GM12875 (cell line): Measurements from ENCODE around the gene TSPEAR.
"Not testable (repeated sequence)": the region's sequence is repeated elsewhere in the genome, so short reads cannot be mapped to it uniquely, and the experiment has no call there.

Experiments
- H3K4me3 ChIP-seq: one replicate; pipeline ENCODE4 v1.5.1; 2011; ENCODE audit warnings: low read depth, low read length, control low read depth
- TF ChIP-seq, protein P1 (sequence below): IDR thresholded peaks from 2 replicates; pipeline ENCODE4 v1.5.1; 2011; ENCODE audit warnings: low read depth, mild to moderate bottlenecking, control low read depth, inconsistent platforms, low read length, moderate library complexity, borderline replicate concordance; ENCODE audit not compliant: insufficient read depth

TSPEAR gene

GRCh38 chr21:44558695-44559094 is 152.7 kb downstream of the TSPEAR start, which contains the start of gene KRTAP10-3:
TSS of gene KRTAP10-3 (minus strand) at chr21:44558795. CDS start at chr21:44558715, 80 bp downstream.
- TF ChIP-seq, protein P1, sequence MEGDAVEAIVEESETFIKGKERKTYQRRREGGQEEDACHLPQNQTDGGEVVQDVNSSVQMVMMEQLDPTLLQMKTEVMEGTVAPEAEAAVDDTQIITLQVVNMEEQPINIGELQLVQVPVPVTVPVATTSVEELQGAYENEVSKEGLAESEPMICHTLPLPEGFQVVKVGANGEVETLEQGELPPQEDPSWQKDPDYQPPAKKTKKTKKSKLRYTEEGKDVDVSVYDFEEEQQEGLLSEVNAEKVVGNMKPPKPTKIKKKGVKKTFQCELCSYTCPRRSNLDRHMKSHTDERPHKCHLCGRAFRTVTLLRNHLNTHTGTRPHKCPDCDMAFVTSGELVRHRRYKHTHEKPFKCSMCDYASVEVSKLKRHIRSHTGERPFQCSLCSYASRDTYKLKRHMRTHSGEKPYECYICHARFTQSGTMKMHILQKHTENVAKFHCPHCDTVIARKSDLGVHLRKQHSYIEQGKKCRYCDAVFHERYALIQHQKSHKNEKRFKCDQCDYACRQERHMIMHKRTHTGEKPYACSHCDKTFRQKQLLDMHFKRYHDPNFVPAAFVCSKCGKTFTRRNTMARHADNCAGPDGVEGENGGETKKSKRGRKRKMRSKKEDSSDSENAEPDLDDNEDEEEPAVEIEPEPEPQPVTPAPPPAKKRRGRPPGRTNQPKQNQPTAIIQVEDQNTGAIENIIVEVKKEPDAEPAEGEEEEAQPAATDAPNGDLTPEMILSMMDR: no peak
- no peak within 1 kb of the TSS for H3K4me3 ChIP-seq

DNA sequence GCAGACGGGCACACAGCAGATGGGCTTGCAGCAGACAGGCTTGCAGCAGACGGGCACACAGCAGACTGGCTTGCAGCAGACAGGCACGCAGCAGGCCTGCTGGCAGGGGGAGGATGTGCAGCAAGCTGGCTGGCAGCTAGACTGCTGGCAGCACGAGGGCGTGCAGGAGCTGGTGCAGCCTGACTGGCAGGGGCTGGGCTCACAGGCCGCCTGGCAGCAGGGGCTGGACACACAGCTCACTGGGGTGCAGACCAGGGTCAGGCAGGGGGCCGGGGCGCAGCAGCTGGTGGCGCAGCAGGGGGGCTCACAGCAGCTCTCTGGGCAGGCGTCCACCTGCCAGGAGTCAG is 153.1 kb downstream of the TSPEAR start:
- H3K4me3 ChIP-seq: not testable (repeated sequence)

GRCh38 chr21:44557491-44558328 is 153.7 kb downstream of the TSPEAR start:
- no peak overlapping the region for H3K4me3 ChIP-seq

GRCh38 chr21:44556879-44557278 is 154.5 kb downstream of the TSPEAR start:
- TF ChIP-seq, protein P1: no peak

More at GRCh38 chr21:44557491-44558328, 153.7 kb downstream of the TSPEAR start:
- TF ChIP-seq, protein P1: no peak

DNA sequence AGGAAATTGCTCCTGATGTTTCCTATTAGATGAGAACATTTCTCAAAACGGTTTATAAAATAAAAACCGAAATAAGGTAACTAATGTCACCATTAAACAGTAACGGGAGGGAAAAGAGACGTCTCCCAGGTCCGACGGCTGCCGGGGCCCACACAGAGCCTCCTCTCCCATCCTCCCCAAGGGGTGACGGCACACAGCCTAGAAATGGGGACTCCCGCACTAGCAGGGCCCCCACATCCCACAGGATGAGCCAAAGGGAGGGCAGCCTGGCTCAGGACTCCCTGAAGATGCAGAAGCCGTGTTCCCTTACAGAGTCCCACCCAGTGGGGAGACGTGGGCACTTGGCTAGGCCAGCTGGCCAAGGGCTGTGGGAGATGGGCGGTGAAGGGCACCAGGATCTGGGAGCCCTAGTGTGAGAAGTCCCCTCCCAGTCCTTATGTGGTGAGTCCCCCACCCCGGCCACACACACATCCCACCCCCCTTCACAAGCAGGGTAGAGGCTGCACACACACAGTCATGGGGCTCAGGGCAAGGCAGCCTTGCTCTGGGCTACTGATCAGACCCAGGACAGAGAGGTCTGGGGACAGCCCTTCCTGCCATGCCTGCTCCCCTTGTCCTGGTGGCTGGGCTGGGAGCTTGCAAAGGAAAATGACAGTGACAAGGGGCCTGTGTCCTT is 156.0 kb downstream of the TSPEAR start:
- no peak overlapping the region for H3K4me3 ChIP-seq
- TF ChIP-seq, protein P1: no peak

More at GRCh38 chr21:44556879-44557278, 154.5 kb downstream of the TSPEAR start:
- no peak overlapping the region for H3K4me3 ChIP-seq

DNA sequence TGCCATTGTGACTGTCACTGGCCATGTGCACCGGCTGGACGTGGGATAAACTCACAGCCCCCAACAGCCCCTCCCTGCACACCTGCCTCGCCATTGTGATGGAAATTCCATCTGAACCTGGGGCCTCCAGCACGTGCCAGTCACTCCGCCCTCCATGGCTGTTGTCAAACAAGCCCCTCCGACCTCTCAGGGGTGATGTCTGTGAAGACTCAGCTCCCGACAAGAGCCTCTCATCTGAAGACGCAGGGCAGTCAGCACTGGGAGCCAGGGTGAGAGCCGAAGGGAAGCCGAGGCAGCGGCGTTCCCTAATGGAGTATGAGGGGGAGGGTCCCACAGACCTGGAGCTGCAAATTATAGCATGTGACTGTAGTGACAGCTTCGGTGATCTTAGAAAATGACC is 158.7 kb downstream of the TSPEAR start:
- no peak overlapping the region for H3K4me3 ChIP-seq
- TF ChIP-seq, protein P1: no peak

DNA sequence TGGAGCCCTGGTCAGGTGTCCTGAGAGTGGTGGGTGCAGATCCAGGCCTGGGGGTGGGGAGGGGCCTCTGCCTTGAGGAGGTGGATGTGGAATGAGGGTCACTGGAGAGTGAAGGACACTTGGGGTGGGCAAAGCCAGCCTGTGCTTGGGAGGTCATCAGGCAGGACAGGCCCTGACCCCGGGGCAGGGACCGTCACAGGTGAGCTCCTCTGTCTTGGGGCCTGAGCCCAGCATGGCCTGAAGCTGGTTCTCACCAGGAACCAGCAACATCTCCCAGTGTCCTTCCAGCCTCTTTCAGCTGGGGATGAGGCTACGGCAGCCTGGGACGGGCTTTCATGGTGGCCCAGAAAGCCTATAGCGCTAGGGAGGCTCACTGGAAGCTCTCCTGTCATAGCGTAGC is 159.2 kb downstream of the TSPEAR start:
- H3K4me3 ChIP-seq: no peak overlapping the region
- TF ChIP-seq, protein P1: no peak
